ENCODE results near the gene SORD.
A peak's percentile ranks its signal among the peaks of the same experiment; 100 is the strongest.
"Not testable (repeated sequence)": the region's sequence is repeated elsewhere in the genome, so short reads cannot be mapped to it uniquely, and the experiment has no call there.

Gene SORD

DNA sequence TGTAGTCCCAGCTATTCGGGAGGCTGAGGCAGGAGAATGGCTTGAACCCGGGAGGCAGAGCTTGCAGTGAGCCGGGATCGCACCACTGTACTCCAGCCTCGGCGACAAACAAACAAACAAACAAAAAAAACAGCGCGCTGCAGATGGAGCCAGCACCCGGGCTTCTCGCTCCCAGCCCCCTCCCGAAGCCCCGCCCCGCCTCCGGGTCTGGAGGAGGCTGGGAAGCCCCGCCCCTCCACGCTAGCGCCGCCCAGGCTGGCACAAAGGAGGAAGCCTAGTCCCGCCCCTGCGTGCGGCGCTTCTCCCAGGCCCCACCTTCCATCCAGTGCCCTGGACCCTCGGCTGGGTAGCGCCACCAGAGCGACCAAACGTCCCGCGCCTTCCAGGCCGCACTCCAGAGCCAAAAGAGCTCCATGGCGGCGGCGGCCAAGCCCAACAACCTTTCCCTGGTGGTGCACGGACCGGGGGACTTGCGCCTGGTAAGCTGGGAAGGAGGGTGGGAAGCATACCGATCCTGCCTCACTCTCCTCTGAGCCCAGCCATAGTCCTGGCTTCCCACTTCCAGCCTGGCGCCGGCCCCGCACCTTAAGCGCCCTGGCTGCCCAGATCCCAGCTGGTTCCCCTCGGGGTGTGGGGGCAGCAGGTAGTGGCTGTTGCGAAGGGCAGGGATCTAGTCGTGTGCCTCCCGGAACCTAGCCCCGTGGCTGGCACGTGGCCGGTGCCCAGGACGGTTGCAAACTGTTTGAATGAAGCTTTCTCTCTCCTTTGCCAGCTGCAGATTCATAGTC lies at the start of gene SORD:
TSS of gene SORD (plus strand) at position 325 of the 788 bp plus-strand sequence. CDS start at position 414, 89 bp downstream.
- peak; percentile 94 for DNase-seq

DNA sequence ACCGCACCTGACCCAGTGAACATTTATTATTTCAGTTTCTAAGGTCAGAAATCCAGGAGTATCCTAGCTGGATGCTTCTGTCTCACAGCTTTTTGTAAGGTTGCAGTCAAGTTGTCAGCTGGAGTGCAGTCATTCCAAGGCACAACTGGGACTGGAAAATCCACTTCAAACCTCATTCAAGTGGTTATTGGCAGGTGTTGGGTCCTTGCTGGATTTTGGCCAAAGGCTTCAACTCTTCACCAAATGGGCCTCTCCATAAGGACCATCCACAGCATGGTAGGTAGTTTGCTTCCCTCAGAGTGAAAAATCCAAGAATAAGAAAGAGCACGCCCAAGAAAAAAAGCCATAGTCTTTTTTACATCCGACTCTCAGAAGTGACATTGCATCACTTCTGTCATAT lies 46.8 kb upstream of the SORD start:
- not testable (repeated sequence) for DNase-seq

- DNase-seq: not testable (repeated sequence)
These were observed 45.2 kb upstream of the SORD start for GRCh38 chr15:44977781-44978180.

- DNase-seq: not testable (repeated sequence)
These were observed 43.2 kb upstream of the SORD start for GRCh38 chr15:44979617-44980339.

- not testable (repeated sequence) for DNase-seq
These were observed 38.9 kb upstream of the SORD start for GRCh38 chr15:44984144-44984543.

DNA sequence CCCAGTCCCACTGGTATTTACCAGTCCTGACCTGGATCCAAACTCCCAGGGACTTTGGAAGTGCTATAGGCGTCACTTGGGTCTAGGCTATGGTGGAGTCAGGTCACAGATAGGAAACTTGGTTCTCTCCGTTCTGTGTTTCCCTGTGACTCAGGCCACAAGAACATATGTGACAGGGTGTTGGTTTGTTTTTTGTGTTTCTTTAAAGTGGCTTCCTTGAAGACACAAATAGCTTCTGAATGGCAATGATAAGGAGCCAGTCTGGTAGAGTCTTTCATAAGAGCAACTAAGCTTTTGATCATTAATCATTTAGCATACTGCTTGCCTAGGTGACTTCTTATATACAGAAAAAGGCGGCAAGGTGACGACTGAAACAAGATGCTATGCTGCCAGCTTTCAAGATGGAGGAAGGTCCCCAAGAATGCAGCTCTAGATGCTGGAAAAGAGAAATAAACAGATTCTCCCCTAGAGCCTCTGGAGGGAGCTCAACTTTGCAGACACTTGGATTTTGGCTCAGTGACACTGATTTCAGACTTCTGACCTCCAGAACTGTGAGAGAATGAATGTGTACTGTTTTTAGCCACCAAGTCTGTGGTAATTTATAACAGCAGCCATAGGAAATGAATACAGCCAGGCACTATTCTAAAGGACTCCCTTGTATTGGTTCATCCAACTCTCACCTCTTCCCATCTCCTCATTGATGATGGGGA lies 36.5 kb upstream of the SORD start:
- DNase-seq: not testable (repeated sequence)

- not testable (repeated sequence) for DNase-seq
These were observed 35.3 kb upstream of the SORD start for GRCh38 chr15:44987711-44988110.

DNA sequence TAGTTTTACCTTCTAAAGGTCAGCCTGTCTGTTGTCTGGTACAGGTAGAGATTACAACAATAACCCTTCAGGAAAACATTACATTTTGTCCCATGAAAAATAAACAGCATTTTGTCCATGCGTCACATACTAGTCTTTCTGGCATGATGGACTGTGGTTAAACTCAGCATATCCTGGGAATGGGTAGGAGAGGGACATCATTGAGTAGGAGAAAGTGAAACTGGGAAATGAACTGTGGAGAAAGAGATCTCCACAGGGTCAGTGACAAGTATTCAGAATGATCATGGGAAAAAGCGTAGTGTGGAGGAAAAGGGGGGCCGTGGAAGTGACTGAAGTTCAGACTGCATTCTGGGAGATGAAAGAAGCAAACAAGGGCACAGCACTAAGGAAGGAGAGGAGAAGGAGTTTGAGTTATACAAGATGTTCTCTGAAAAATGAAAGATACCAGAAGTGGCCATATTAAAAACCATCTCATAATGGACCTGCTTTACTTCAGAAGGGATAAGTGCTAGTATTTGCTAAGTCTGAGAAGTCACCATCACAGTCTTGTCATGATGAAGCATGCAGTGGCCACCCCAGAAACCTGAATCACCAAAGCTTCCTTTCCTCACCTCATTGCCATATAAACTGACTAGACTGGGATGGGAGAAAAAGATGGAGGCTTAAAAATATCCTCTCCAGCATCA lies 34.7 kb upstream of the SORD start:
- not testable (repeated sequence) for DNase-seq

- not testable (repeated sequence) for DNase-seq
These were observed 34.1 kb upstream of the SORD start for GRCh38 chr15:44988870-44989219.

DNA sequence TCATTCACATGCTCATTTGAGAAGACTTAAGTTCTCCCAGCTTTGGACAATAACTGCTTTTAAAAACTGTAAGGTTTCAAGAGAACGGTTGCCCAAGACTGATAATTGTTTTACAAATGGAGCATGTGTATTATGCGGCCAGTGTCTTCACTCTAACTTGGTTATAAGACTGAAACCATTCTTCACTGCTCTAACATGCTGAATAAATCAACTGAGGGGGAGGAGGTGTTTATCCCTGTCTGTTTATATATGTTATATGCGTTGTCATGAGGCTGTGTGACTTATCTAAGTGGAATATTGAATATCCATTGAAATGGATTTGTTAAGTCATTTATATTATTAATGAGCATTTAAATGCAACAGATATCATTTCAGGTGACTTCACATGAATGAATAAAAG lies 25.4 kb upstream of the SORD start:
- not testable (repeated sequence) for DNase-seq

DNA sequence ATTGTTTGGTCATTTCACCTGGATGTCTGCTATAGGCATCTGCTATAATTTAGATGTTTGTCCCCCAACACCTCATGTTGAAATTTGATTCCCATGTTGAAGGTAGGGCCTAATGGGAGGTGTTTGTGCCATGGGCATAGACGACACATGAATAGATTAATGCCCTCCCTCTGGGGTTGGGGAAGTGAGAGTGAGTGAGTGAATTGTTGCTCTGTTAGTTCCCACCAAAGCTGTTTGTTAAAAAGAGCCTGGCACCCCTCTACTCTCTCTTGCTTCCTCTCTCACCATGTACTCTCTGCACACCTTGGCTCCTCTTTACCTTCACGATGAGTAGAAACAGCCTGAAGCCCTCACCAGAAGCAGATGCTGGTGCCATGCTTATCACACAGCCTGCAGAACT lies 23.9 kb upstream of the SORD start:
- no peak for DNase-seq

GRCh38 chr15:45001180-45001579 lies 21.8 kb upstream of the SORD start:
- not testable (repeated sequence) for DNase-seq

DNA sequence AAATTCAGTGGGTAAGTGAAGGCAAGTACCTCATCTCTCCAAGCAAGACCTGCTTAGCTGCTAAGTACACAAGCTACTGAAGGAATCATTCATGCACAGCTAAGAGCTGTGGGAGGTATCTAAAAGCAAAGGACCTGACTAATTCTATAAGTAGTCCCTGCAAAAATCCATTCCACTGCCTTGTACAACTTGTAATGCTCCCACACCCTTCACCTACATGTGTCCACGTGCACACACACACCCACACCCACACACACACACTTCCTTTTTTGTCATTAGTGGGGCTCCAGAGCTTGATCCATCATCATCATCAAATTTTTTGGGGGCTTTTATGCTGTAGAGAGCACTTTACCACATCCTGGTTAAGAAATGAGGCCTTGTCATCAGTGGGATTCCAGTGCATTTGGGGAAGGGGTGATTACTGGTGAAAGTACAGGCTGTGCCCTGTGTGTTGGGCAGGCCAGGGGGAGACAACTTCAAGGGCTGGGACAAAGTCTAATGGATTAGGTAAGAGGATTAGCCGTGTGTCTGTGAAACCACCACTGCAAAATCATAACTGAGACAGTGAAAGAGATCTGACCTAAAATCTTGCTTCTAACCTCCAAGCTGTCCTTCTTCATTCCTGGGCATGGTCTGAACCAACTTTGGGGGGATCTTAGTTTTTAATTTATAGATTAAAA lies 19.1 kb upstream of the SORD start:
- not testable (repeated sequence) for DNase-seq

DNA sequence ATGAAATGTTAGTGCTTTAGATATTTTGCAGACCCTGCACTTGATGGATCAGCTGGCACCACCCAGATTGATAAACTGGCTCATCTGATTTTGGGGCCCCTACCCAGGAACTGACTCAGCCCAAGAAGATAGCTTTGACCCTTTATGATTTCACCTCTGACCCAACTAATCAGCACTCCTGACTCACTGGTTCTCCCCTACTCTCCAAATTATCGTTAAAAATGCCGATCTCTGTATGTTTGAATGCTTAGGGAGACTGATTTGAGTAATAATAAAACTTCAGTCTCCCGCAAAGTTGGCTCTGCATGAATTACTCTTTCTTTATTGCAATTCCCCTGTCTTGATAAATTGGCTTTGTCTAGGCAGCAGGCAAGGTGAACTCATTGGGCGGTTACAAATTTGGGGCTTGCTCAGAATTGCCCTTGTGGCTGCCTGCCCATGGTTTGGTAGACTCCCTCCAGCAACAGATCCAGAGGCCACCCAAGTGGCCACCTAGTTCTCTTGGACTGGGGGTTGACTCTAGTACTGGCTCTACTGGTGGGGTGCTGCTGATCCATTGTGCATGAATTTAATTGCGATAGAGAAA lies 18.3 kb upstream of the SORD start:
- not testable (repeated sequence) for DNase-seq

DNA sequence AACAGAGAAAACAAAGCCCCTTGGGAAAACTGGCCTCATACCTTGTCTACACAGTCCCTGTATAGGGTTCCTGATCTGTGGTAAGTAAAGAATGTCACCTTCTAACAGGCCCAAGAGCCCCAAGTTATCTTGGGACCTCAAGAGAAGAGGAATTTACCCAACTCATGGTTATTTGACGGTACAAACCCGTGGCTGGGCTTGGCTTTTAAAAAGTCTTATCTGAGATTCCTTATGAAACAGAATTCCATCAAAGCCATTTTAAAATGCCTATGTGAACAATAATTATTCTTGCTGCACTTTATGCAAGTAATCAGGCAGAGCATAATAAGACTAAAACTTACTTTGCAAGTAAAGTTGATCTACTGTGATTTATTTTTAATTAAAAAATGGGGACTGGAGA lies 13.9 kb upstream of the SORD start:
- no peak for DNase-seq

DNA sequence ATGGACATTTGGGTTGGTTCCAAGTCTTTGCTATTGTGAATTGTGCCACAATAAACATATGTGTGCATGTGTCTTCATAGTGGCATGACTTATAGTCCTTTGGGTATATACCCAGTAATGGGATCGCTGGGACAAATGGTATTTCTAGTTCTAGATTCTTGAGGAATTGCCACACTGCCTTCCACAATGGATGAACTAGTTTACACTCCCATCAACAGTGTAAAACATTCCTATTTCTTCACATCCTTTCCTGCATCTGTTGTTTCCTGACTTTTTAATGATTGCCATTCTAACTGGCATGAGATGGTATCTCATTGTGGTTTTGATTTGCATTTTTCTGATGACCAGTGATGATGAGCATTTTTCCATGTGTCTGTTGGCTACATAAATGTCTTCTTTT lies 7.9 kb upstream of the SORD start:
- not testable (repeated sequence) for DNase-seq

DNA sequence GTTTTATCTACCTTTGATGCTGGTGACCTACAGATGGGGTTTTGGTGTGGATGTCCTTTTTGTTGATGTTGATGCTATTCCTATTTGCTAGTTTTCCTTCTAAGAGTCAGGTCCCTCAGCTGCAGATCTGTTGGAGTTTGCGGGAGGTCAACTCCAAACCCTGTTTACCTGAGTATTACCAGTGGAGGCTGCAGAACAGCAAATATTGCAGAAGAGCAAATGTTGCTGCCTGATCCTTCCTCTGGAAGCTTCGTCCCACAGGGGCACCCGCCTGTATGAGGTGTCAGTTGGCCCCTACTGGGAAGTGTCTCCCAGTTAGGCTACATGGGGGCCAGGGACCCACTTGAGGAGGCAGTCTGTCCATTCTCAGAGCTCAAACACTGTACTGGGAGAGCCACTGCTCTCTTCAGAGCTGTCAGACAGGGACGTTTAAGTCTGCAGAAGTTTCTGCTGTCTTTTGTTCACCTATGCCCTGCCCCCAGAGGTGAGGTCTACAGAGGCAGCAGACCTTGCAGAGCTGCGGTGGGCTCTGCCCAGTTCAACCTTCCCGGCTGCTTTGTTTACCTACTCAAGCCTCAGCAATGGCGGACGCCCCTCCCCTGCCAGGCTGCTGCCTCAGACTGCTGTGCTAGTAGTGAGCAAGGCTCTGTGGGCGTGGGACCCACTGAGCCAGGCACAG lies 2.6 kb upstream of the SORD start:
- not testable (repeated sequence) for DNase-seq

DNA sequence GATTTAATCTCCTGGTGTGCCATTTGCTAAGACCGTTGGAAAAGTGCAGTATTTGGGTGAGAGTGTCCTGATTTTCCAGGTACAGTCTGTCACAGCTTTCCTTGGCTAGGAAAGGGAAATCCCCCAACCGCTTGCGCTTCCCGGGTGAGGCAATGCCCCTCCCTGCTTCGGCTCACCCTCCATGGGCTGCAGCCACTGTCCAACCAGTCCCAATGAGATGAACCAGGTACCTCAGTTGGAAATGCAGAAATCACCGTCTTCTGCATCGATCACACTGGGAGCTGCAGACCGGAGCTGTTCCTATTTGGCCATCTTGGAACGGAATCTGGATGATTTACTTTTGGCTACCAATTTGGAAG lies 2.1 kb upstream of the SORD start:
- not testable (repeated sequence) for DNase-seq

- DNase-seq: no peak
These were observed 1.6 kb upstream of the SORD start for GRCh38 chr15:45021348-45021747.

- no peak for DNase-seq
These were observed 747 bp downstream of the SORD start for GRCh38 chr15:45023659-45024225.

DNA sequence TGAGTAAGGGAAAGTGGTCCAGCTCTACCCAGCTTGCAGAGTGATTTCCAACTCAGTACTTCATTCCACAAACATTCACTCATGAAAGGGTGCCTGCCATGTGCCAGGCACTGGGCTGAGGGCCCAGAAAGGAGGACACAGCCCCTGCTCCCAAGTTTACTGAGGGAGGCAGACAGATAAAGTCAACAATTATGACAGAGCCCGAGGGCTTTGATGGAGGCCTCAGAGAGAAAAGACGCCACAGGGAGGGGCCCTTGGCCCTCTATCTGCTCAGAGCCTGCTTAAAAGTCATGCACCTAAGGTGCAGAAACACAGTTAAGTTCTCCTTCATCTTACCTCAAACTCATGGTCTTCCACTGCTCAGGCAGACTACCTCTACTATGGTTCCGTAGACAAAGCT lies 1.7 kb downstream of the SORD start:
- DNase-seq: not testable (repeated sequence)
